Stimulated activated CD8-positive, alpha-beta memory T cell treated with anti-CD3 and anti-CD28 coated beads, Interleukin-12 subunit alpha, Interleukin-12 subunit beta, amount 100 ng/mL, for 4 hours (primary cell): ENCODE results near the gene ZFAND4.
"Not testable (repeated sequence)": the region's sequence is repeated elsewhere in the genome, so short reads cannot be mapped to it uniquely, and the experiment has no call there.

Experiments used
- DNase-seq: peaks from one replicate; pipeline ENCODE4 v3.0.0-alpha.2; 2020; ENCODE audit warnings: low read depth

The ZFAND4 gene

DNA sequence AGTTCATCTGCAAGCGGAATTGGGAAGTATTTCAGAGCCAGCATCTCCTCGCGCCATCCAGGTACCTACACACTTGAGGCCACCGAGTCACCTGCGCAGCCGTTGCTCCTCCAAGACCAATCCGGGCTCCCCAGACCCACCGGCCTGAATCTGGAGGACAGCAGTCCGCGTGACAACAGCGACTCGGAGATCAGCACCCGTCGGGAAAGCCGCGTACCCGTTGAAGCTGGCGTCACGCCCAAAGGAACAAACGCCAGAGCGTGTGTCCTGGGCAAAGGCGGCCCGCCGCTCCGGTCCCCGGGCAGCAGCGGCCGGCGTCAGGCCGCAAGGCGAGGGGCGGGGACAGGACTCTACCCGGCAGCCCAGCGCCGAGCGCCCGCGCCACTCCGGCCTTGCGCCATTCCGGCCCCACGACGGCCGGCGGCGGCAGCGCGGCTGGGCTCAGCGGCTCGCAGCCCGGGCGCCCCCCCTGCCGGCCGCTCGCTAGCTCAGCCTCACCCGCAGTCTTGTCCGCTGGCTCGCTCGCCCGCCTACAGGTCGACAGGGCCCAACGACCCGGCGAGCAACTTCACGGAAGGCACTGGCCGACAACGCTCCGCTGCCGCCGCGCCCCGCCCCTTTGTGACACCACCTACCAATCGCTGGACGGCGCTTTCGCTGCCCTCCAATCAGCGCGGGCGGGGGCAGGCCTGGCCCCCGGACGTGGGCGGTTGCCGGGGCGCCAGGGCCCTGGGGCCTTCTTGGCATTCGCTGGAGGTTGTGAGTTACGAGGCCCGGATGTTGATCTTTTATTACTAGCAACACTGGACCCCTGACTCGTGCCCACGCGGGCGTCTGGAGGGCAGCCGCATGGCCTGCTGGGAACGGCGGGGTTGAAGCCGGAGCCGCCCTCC is at the start of gene ZFAND4:
Gene ZFAND4, minus strand, starts transcription at position 592 of the 893 bp plus-strand sequence. CDS start 9,047 bp downstream, outside the sequence.
- DNase-seq, result peak; percentile 90

DNA sequence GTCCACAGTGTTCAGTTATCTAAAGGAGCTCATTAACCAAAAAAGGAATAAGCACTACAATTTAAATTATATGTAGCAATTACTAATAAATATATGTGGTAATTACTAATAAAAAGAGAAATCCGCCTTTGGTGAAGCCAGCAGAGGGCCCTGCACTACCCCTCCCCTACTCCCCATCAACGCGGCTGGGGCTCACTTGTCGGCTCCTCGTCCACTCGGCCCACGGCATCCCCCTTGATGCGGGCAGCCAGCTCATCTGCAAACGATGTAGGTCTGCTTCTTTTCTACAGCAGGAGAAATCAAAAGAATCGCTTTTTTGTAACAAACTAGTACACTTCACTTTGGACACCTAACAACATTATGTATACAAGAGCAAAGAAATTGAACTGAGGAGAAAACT is 48.9 kb upstream of the ZFAND4 start:
- DNase-seq, result not testable (repeated sequence)

DNA sequence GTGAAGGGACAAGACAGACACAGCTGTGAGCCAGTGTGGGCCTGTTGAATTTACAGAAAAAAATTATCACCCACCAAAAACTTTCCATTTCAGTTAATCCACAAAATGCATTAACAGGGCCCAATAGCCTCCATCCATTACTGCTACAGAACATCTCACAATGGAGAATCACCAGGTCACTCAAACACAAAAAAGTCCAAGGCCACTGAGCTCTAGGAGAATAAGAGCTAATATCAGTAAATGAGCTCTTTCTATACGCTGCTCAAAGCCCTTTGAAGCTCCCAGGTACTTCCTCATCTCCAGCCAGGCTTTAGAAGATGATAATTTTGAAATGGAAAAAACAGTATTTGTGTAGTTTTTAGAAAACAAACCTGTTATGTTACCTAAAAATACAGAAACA is 45.1 kb upstream of the ZFAND4 start:
- DNase-seq, result not testable (repeated sequence)

DNA sequence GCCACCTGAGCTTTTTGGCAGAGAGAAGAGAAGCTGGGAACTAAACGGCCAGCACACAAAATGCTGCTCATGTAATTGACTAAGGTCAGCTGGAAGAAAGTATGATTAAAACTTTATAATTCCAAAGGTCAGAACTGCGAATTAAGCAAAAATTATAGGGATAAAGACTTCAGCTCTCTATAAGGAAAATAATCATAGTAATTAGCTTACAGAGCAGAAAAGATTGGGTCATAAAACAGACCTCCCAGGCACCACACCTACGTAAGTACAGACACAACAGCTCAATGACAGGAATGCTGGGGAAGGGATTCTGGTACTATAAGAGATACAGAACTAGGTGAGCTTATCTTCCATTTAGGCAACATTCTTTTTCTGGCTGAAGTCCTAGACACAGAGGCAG is 44.5 kb upstream of the ZFAND4 start:
- not testable (repeated sequence) for DNase-seq

DNA sequence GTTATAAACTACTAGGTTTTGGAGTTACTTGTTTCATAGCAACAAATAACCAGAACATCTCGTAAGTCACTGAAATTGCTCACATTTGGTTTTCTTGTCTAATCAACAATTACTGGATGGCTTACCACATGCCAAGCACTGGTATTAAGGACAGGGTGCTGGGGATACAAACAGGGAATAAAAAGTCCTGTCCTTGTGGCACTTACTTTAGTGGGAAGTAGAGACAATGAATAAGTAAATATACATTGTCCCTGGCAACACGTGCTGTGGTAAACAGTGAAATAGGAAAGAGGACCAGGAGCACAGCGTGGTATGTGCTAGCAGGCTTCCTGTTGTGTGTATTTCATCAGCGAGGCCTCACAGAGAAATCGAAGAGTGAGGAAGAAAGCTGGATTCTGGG is 38.7 kb upstream of the ZFAND4 start:
- not testable (repeated sequence) for DNase-seq

- not testable (repeated sequence) for DNase-seq
Measured at GRCh38 chr10:45710200-45710796, 37.7 kb upstream of the ZFAND4 start.

- DNase-seq, result not testable (repeated sequence)
Measured at GRCh38 chr10:45678467-45678866, 5.9 kb upstream of the ZFAND4 start.

DNA sequence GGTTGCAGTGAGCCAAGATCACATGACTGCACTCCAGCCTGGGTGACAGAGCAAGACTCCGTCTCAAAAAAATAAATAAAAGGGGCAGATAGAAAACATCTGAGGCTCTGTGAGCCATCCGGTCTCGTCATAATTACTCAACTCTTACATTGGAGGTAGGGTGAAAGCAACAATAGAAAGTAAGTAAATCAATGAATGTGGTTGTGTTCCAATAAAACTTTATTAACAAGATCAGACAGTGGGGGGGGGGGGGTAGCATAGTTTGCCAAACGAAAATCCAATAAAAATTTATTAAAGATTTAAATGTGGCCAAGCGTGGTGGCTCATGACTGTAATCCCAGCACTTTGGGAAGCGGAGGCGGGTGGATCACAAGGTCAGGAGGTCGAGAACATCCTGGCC is 2.8 kb upstream of the ZFAND4 start:
- DNase-seq, result no peak

DNA sequence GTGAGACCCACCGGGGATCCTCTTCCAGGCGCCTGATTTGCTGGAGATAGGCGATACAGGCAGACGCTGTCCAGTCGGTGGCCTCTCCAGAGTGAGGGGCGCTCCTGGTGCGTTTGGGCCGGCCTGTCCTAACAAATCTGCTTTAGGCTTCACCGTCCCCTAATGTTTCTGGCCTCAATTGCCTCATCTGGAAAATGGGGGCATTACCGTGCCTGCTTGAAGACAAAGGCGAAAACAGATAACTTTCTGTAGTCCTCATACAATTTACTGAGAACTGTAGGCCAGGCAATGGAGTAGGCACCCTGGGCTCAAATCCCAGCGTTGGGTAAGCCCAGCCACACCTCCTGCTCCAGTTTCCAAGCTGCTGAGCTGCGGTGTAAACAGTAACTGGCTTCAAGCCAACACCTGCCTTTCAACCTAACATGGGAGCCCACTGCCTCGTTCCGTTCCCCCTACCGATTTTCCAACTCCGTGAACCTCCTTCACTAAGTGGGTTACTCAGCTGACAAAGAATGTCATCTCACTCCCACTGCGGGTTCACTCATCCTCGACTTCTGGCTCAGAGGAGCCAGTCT is 589 bp upstream of the ZFAND4 start:
- no peak for DNase-seq

DNA sequence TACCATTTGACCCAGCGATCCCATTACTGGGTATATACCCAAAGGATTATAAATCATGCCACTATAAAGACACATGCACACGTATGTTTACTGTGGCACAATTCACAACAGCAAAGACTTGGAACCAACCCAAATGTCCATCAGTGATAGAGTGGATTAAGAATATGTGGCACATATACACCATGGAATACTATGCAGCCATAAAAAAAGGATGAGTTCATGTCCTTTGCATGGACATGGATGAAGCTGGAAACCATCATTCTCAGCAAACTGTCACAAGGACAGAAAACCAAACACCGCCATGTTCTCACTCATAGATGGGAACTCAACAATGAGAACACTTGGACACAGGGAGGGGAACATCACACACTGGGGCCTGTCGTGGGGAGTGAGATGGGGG is 1.3 kb downstream of the ZFAND4 start:
- DNase-seq, result not testable (repeated sequence)

GRCh38 chr10:45669897-45670296 is 2.7 kb downstream of the ZFAND4 start:
- not testable (repeated sequence) for DNase-seq

DNA sequence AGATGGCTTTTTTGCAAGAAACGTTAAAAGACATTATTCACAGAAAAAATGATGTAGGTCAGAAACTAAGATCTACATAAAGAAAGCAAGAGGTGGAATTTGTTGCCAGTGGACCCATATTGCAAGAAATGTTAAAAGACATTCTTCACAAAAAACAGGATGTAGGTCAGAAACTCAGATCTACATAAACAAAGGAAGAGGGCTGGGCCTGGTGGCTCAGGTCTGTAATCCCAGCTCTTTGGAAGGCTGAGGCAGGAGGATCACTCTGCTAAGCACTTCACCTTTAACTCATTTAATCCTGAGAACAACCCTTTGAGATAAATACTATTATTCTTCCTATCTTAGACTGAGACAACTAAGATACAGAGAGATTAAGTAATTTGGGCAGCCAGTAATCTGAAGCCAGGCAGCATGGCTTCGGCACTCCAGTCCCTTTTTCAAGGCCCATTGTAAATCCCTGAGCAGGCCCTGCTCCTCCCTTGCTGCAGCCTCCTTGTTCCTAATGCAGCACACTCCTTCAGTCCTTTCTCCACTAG is 11.6 kb downstream of the ZFAND4 start:
- no peak for DNase-seq

- DNase-seq, result no peak
Measured at GRCh38 chr10:45657033-45657926, 15.3 kb downstream of the ZFAND4 start.

DNA sequence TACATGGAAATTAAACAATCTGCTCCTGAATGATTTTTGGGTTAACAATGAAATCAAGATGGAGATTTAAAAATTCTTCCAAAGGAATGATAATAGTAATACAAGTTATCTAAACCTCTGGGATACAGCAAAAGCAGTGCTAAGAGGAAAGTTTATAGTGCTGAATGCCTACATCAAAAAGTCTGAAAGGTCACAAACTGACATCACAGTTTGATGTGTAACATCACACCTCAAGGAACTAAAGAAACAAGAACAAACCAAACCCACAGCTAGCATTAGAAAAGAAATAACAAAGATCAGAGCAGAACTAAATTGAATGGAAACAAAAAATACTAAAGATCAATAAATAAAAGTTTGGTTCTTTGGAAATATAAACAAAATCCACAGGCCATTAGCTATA is 17.4 kb downstream of the ZFAND4 start:
- no peak for DNase-seq

- not testable (repeated sequence) for DNase-seq
Measured at GRCh38 chr10:45654753-45655141, 17.8 kb downstream of the ZFAND4 start.

GRCh38 chr10:45653454-45653853 is 19.1 kb downstream of the ZFAND4 start:
- DNase-seq, result no peak

DNA sequence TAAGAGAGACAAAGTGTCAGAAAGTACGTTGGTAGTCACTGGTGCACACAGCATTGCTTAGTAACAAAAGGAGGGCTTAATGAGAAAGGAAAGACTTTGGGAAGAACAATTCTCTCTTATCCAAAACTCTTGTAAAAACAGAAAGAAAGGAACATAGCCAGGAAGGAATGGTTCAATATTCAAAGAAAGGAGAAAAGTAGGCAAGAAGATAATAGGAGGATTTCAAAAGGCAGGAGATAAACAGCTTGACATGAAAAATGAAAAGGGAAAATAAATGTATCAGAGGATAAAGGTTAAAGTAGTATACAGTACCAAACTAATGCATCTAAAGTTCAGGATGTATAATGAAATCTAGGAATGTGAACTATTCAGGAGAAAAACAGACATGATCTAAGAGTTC is 20.1 kb downstream of the ZFAND4 start:
- no peak for DNase-seq

DNA sequence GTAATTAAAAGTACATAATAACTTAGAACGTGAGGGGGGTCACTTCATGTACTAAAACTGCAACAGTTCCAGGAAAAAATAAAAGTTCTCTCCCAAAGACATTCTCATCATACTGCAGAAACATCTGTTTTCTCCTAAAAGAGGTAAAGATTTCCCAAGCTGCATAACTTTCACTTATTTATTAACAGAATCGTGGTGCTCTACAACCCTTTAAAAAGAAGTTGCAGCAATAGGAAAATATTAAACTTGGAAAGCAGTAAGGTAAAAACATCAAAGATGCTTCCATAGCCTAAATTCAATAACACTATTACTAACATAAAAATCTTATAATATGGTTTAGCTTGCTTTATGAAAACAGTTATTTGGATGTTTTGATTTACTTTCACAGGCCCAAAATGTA is 23.3 kb downstream of the ZFAND4 start:
- DNase-seq, result no peak

- DNase-seq, result no peak
Measured at GRCh38 chr10:45647118-45647517, 25.5 kb downstream of the ZFAND4 start.

GRCh38 chr10:45646384-45647050 is 26.1 kb downstream of the ZFAND4 start:
- DNase-seq, result no peak

- no peak for DNase-seq
Measured at GRCh38 chr10:45644527-45644926, 28.0 kb downstream of the ZFAND4 start.
